Ishikawa (cell line): ENCODE data around the gene VWC2.

ENCODE experiments used
- CEBPB ChIP-seq: IDR thresholded peaks from 2 replicates; pipeline ENCODE4 v1.6.1; 2012
- CREB1 ChIP-seq: IDR thresholded peaks from 2 replicates; pipeline ENCODE4 v1.6.1; 2012; ENCODE audit warnings: low read depth
- EGR1 ChIP-seq: IDR thresholded peaks from 2 replicates; pipeline ENCODE4 v1.6.1; 2012
- EP300 ChIP-seq: IDR thresholded peaks from 2 replicates; pipeline ENCODE4 v1.6.1; 2012; ENCODE audit warnings: borderline replicate concordance
- FOXM1 ChIP-seq: IDR thresholded peaks from 2 replicates; pipeline ENCODE4 v1.6.1; 2012; ENCODE audit warnings: low read depth, borderline replicate concordance
- NFIC ChIP-seq: IDR thresholded peaks from 2 replicates; pipeline ENCODE4 v1.6.1; 2012
- RAD21 ChIP-seq: IDR thresholded peaks from 2 replicates; pipeline ENCODE4 v1.6.1; 2012; ENCODE audit warnings: low read depth
- TAF1 ChIP-seq: IDR thresholded peaks from 2 replicates; pipeline ENCODE4 v1.6.1; 2012; ENCODE audit warnings: low read depth, mild to moderate bottlenecking
- TCF12 ChIP-seq: IDR thresholded peaks from 2 replicates; pipeline ENCODE4 v1.6.1; 2012; ENCODE audit warnings: low read depth
- TEAD4 ChIP-seq: IDR thresholded peaks from 2 replicates; pipeline ENCODE4 v1.6.1; 2012
- YY1 ChIP-seq: IDR thresholded peaks from 2 replicates; pipeline ENCODE4 v1.6.1; 2012; ENCODE audit warnings: low read depth
- ZBTB7A ChIP-seq: IDR thresholded peaks from 2 replicates; pipeline ENCODE4 v1.6.1; 2012; ENCODE audit warnings: low read depth
- TF ChIP-seq, protein P1 (sequence below): IDR thresholded peaks from 2 replicates; pipeline ENCODE4 v1.6.1; 2012; ENCODE audit warnings: low read depth, mild to moderate bottlenecking
- TF ChIP-seq, protein P2 (sequence below): IDR thresholded peaks from 2 replicates; pipeline ENCODE4 v1.6.1; 2012
- TF ChIP-seq, protein P3 (sequence below): IDR thresholded peaks from 2 replicates; pipeline ENCODE4 v1.6.1; 2012

Gene VWC2

DNA sequence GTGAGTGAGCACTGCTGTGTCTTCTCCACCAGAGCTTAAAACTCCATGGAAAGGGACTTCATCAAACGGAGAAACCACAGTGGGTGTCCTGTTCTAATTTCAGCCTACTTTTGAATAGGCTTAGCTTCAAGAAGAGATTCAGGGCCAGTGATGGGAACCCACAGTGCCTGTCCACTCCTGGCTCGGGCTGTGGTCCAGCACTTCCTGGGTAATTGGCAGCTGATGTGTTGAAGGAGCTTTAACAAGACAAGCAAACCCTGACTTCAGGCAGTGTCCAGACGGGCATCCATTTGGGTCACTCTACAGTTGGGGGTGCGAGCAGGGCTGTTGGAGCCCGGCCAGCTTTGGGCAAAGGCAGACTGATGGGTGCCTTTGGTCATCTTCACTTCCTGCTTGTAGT, 14.5 kb downstream of the VWC2 start:
- TF ChIP-seq TEAD4: no peak
- no peak for TF ChIP-seq CREB1
- TF ChIP-seq, protein P1, sequence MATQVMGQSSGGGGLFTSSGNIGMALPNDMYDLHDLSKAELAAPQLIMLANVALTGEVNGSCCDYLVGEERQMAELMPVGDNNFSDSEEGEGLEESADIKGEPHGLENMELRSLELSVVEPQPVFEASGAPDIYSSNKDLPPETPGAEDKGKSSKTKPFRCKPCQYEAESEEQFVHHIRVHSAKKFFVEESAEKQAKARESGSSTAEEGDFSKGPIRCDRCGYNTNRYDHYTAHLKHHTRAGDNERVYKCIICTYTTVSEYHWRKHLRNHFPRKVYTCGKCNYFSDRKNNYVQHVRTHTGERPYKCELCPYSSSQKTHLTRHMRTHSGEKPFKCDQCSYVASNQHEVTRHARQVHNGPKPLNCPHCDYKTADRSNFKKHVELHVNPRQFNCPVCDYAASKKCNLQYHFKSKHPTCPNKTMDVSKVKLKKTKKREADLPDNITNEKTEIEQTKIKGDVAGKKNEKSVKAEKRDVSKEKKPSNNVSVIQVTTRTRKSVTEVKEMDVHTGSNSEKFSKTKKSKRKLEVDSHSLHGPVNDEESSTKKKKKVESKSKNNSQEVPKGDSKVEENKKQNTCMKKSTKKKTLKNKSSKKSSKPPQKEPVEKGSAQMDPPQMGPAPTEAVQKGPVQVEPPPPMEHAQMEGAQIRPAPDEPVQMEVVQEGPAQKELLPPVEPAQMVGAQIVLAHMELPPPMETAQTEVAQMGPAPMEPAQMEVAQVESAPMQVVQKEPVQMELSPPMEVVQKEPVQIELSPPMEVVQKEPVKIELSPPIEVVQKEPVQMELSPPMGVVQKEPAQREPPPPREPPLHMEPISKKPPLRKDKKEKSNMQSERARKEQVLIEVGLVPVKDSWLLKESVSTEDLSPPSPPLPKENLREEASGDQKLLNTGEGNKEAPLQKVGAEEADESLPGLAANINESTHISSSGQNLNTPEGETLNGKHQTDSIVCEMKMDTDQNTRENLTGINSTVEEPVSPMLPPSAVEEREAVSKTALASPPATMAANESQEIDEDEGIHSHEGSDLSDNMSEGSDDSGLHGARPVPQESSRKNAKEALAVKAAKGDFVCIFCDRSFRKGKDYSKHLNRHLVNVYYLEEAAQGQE: no peak
- TF ChIP-seq EP300: no peak
- no peak for TF ChIP-seq RAD21

DNA sequence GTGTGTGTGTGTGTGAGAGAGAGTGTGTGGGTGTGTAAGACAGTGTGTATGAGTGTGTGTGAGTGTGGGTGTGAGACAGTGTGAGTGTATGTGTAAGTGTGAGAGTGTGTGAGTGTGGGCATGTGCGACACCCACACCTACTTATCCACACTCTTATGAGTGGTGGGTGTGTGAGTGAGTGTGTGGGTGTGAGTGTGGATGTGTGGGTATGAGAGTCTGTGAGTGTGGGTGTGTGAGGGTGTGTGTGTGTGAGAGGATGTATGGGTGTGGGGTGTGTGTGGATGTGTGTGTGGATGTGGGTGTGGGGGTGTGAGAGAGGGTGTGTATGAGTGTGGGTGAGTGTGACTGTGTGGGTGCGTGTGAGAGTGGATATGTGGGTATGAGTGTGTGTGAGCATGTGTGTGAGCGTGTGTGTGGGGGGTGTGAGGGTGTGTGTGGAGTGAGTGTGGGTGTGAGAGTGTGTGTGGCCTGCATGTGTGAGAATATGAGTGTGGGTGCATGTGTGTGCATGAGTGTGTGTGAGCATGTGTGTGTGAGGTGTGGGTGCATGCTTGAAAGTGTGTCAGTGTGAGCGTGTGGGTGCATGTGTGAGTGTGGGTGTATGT, 15.1 kb downstream of the VWC2 start:
- TF ChIP-seq, protein P2, sequence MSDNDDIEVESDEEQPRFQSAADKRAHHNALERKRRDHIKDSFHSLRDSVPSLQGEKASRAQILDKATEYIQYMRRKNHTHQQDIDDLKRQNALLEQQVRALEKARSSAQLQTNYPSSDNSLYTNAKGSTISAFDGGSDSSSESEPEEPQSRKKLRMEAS: no peak
- TF ChIP-seq TEAD4: no peak
- TF ChIP-seq, protein P1: no peak
- no peak for TF ChIP-seq RAD21

DNA sequence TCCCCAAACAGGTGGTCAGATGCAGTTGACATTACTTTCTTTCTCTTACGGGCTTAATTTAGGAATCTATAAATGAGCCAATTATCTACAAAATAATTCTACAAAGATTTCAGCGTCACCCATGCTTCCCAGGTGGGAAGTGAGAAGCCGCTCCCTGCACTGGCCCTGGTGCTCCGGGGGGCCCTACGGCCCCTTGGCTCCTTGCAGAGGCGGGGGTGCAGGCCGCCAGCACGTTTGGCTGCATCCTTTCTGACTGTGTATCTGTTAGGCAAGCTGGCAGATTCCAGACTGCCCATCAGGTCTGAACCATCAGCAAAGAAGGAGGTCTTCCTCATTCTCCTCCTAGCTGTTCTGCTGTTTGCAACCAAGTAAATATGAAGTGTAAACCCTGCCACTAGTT, 16.3 kb downstream of the VWC2 start:
- TF ChIP-seq YY1 (no peak), CEBPB (no peak), EGR1 (no peak), RAD21 (no peak), EP300 (no peak), TAF1 (no peak), TCF12 (no peak), ZBTB7A (no peak), NFIC (no peak), FOXM1 (no peak)
- TF ChIP-seq, protein P1: no peak
- TF ChIP-seq, protein P2: no peak
- TF ChIP-seq, protein P3, sequence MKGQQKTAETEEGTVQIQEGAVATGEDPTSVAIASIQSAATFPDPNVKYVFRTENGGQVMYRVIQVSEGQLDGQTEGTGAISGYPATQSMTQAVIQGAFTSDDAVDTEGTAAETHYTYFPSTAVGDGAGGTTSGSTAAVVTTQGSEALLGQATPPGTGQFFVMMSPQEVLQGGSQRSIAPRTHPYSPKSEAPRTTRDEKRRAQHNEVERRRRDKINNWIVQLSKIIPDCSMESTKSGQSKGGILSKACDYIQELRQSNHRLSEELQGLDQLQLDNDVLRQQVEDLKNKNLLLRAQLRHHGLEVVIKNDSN: no peak

DNA sequence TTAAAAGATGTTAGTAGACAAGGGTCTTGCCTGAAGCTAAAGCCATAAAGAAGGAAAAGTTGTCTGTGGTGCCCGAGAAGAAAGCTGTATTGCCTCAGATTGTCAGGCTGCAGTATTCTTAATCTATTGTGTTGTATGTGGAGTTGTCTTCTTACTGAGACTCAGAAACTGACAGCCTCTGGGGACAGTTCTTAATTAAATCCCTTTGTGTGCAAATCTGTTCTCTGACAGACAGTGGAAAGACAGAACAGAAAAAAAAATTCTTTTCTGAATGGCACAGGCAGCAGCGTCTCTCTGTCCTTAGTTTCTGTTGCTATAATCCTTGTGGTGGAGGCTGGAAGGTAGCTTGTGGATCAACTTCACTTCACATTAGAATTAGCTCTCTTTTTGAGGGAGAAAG, 16.8 kb downstream of the VWC2 start:
- TF ChIP-seq TCF12: no peak
- no peak for TF ChIP-seq CEBPB
- TF ChIP-seq, protein P1: no peak
- TF ChIP-seq RAD21: no peak
- TF ChIP-seq NFIC: no peak
- TF ChIP-seq, protein P2: no peak
- TF ChIP-seq, protein P3: no peak
- TF ChIP-seq EGR1: no peak
- TF ChIP-seq EP300: no peak
- TF ChIP-seq ZBTB7A: no peak
- no peak for TF ChIP-seq CREB1
- TF ChIP-seq TEAD4: no peak
- TF ChIP-seq TAF1: no peak
- TF ChIP-seq YY1: no peak
- no peak for TF ChIP-seq FOXM1
